ENCODE data around the gene IER3IP1.
A peak's percentile ranks its signal among the peaks of the same experiment; 100 is the strongest.

Gene IER3IP1

DNA sequence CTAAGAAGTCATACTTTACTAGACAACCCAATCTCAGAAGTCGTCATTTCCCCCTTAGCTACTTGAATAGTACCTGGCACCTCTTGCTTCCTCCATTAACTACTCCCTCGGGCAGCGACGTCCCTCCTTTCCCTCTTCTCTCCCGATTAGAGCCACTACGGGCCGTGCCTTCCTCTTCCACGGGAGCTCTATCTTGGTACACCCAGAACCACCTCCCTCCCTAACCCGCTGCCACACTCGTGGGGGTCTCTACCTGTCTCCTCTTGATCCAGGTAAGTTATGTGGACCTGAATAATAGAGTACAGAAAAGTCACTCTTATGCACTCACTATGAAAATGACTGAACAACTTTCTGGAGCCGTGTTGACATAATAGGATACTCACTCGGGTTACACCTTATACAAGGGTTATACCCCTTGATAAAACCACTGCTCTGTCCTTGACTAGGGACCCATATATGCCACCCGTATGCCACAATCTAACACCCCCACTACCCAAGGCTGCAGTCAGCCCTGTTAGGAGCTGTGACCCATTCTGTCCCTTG, 25.3 kb downstream of the IER3IP1 start:
- TF ChIP-seq, protein P1, sequence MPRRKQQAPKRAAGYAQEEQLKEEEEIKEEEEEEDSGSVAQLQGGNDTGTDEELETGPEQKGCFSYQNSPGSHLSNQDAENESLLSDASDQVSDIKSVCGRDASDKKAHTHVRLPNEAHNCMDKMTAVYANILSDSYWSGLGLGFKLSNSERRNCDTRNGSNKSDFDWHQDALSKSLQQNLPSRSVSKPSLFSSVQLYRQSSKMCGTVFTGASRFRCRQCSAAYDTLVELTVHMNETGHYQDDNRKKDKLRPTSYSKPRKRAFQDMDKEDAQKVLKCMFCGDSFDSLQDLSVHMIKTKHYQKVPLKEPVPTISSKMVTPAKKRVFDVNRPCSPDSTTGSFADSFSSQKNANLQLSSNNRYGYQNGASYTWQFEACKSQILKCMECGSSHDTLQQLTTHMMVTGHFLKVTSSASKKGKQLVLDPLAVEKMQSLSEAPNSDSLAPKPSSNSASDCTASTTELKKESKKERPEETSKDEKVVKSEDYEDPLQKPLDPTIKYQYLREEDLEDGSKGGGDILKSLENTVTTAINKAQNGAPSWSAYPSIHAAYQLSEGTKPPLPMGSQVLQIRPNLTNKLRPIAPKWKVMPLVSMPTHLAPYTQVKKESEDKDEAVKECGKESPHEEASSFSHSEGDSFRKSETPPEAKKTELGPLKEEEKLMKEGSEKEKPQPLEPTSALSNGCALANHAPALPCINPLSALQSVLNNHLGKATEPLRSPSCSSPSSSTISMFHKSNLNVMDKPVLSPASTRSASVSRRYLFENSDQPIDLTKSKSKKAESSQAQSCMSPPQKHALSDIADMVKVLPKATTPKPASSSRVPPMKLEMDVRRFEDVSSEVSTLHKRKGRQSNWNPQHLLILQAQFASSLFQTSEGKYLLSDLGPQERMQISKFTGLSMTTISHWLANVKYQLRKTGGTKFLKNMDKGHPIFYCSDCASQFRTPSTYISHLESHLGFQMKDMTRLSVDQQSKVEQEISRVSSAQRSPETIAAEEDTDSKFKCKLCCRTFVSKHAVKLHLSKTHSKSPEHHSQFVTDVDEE (CRISPR knock-in tag; IDR thresholded peaks at IDR 0.05), result no peak
- TF ChIP-seq ISL1 (CRISPR knock-in tag; IDR thresholded peaks at IDR 0.05) (no peak), OSR1 (CRISPR knock-in tag; IDR thresholded peaks at IDR 0.05) (no peak), ZFP30 (CRISPR knock-in tag; IDR thresholded peaks at IDR 0.05) (no peak), TCF4 (CRISPR knock-in tag; IDR thresholded peaks at IDR 0.05; ENCODE audit: borderline replicate concordance) (no peak), ESRRG (CRISPR knock-in tag; IDR thresholded peaks at IDR 0.05) (no peak), TOX (CRISPR knock-in tag; IDR thresholded peaks at IDR 0.05; ENCODE audit: borderline replicate concordance) (no peak), ZNF70 (CRISPR knock-in tag; IDR thresholded peaks at IDR 0.05) (no peak)
- TF ChIP-seq, protein P2, sequence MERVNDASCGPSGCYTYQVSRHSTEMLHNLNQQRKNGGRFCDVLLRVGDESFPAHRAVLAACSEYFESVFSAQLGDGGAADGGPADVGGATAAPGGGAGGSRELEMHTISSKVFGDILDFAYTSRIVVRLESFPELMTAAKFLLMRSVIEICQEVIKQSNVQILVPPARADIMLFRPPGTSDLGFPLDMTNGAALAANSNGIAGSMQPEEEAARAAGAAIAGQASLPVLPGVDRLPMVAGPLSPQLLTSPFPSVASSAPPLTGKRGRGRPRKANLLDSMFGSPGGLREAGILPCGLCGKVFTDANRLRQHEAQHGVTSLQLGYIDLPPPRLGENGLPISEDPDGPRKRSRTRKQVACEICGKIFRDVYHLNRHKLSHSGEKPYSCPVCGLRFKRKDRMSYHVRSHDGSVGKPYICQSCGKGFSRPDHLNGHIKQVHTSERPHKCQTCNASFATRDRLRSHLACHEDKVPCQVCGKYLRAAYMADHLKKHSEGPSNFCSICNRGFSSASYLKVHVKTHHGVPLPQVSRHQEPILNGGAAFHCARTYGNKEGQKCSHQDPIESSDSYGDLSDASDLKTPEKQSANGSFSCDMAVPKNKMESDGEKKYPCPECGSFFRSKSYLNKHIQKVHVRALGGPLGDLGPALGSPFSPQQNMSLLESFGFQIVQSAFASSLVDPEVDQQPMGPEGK (CRISPR knock-in tag; IDR thresholded peaks at IDR 0.05; ENCODE audit: borderline replicate concordance), result no peak
- peak; percentile 34 for ATAC-seq

GRCh38 chr18:47150029-47150823, 25.9 kb downstream of the IER3IP1 start, which contains the start of gene HDHD2:
TSS of gene HDHD2 (minus strand) at chr18:47150500. CDS start at chr18:47136439, 14,061 bp downstream.
- no peak for TF ChIP-seq ESRRG (CRISPR knock-in tag; IDR thresholded peaks at IDR 0.05)
- TF ChIP-seq ZNF8 (CRISPR knock-in tag; IDR thresholded peaks at IDR 0.05), result 0 out of 2 replicates have a peak, but pooled peaks have one; percentile 15
- 0 out of 2 replicates have a peak, but pooled peaks have one; percentile 24 for TF ChIP-seq ZNF70 (CRISPR knock-in tag; IDR thresholded peaks at IDR 0.05)
- no peak for TF ChIP-seq ZC3H10 (CRISPR knock-in tag; IDR thresholded peaks at IDR 0.05)
- TF ChIP-seq SNAI2 (CRISPR knock-in tag; IDR thresholded peaks at IDR 0.05), result no peak
- no peak for TF ChIP-seq GLIS3 (CRISPR knock-in tag; IDR thresholded peaks at IDR 0.05)
- TF ChIP-seq, protein P2 (CRISPR knock-in tag; IDR thresholded peaks at IDR 0.05; ENCODE audit: borderline replicate concordance), result peak; percentile 28; the same call in 1 of the 2 replicates
- TF ChIP-seq, protein P1 (CRISPR knock-in tag; IDR thresholded peaks at IDR 0.05), result no peak
- TF ChIP-seq, protein P3, sequence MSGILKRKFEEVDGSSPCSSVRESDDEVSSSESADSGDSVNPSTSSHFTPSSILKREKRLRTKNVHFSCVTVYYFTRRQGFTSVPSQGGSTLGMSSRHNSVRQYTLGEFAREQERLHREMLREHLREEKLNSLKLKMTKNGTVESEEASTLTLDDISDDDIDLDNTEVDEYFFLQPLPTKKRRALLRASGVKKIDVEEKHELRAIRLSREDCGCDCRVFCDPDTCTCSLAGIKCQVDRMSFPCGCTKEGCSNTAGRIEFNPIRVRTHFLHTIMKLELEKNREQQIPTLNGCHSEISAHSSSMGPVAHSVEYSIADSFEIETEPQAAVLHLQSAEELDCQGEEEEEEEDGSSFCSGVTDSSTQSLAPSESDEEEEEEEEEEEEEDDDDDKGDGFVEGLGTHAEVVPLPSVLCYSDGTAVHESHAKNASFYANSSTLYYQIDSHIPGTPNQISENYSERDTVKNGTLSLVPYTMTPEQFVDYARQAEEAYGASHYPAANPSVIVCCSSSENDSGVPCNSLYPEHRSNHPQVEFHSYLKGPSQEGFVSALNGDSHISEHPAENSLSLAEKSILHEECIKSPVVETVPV (CRISPR knock-in tag; IDR thresholded peaks at IDR 0.05), result no peak
- TF ChIP-seq TOX (CRISPR knock-in tag; IDR thresholded peaks at IDR 0.05; ENCODE audit: borderline replicate concordance), result no peak
- no peak for TF ChIP-seq ISL1 (CRISPR knock-in tag; IDR thresholded peaks at IDR 0.05)
- no peak for TF ChIP-seq ZFP3 (CRISPR knock-in tag; IDR thresholded peaks at IDR 0.05)
- TF ChIP-seq ZNF565 (CRISPR knock-in tag; conservative IDR thresholded peaks at IDR 0.05; ENCODE audit: low read depth), result 0 out of 2 replicates have a peak, but pooled peaks have one; percentile 8
- peak; percentile 94 for ATAC-seq
